Activated CD8-positive, alpha-beta memory T cell treated with anti-CD3 and anti-CD28 coated beads for 1 hour (primary cell): ENCODE results near the gene ARMC9.
A peak's percentile ranks its signal among the peaks of the same experiment; 100 is the strongest.
"Not testable (repeated sequence)": the region's sequence is repeated elsewhere in the genome, so short reads cannot be mapped to it uniquely, and the experiment has no call there.

Source experiments
- DNase-seq, 2 donors: peaks; one replicate each; pipeline ENCODE4 v3.0.0-alpha.2; 2020; ENCODE audit warnings: low read depth in 1 of 2; ENCODE audit errors: extremely low read depth in 1 of 2

ARMC9 gene, protein sequence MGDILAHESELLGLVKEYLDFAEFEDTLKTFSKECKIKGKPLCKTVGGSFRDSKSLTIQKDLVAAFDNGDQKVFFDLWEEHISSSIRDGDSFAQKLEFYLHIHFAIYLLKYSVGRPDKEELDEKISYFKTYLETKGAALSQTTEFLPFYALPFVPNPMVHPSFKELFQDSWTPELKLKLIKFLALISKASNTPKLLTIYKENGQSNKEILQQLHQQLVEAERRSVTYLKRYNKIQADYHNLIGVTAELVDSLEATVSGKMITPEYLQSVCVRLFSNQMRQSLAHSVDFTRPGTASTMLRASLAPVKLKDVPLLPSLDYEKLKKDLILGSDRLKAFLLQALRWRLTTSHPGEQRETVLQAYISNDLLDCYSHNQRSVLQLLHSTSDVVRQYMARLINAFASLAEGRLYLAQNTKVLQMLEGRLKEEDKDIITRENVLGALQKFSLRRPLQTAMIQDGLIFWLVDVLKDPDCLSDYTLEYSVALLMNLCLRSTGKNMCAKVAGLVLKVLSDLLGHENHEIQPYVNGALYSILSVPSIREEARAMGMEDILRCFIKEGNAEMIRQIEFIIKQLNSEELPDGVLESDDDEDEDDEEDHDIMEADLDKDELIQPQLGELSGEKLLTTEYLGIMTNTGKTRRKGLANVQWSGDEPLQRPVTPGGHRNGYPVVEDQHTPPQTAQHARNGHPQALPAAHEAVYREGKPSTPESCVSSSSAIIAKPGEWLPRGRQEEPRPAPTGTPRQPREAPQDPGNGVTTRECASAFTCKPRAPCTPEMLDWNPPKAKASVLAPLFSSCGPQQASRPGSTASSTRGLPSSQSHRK

GRCh38 chr2:231198291-231199173 lies at the start of gene ARMC9:
ARMC9 (plus strand) TSS chr2:231198631; CDS start chr2:231206239, 7,608 bp downstream.
- peak; percentile 34 to 68 for DNase-seq

- no peak for DNase-seq
These were observed 45.5 kb upstream of the ARMC9 start for GRCh38 chr2:231152800-231153557.

DNA sequence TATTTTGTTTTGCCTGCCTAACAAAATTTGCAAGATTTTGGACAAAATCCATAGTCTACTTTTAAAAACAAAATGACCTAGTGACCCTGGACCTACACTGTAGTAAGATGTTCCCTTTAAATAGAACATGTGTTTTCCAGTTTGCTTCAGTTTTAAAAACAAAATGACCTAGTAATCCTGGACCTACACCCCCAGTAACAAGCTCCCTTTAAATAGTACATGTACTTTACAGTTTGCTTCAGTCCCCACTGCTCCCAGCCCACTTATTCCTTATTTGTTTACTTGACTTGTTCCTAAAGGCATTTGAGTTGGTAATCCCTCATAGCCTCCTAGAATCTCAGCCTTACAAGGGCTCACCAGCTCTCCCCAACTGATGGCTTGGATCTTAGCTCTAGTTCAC lies 39.1 kb upstream of the ARMC9 start:
- DNase-seq = no peak

DNA sequence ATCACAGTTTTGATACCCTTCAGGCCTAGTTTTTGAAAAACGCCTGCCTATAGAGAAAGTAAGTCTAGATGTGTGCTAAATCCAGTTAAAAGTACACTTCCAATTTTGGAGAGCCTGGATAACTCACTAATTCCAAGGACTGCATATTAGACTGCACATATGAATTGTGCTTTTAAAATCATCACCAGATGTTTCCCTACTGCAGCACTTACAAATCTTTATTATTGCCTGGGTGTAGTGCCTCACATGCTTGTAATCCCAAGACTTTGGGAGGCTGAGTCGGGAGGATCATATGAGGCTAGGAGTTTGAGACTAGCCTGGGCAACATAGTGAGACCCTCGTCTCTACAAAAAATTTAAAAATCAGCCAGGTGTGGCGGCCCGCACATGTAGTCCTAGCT lies 37.7 kb upstream of the ARMC9 start:
- DNase-seq = no peak

DNA sequence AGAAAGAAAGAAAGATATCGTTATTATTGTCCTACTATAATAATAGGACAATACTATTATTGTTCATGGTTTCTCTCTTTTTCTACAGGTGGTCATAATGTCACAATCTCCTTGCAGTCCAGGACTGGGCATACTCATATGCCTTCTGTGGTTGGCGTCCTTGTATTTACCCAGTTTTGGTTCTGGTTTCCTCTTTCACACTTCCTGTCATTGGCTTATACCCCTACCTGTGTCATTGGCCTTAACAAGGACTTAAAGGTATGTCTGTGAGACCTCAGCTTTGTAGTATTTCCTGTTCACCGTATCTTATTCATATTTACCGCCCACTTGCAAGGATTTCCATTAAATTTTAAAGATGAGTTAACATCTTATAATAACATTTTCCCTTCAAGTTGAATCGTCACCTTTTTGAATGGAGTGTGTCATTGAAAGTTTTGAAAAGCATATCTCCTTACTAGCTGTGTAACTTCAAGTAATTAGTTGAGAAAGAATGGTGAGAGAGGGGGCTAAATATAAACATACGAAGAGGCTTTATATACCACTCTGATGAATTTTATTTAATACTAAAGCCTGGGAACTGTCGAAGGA lies 37.1 kb upstream of the ARMC9 start:
- no peak for DNase-seq

DNA sequence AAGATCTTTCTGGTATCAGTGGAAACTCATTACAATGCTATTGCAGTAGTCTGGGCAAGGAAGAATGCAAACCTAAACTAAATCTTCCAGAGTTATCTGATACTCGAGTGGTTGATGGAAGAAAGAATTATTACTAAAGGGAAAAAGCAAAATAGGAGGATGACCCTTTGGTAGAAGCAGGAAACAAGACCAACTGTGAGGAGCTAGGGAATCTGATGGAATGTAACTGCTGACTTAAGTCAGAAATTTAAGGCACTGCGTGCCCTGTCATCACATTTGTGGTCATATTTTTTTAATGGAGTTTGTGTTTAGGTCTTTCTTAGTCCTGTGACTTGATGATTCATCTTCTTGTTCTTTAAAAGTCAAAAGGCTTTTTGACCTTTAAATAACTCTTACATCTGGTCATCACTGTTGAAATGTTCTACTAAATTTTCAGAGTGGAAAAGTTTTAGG lies 36.5 kb upstream of the ARMC9 start:
- no peak for DNase-seq

GRCh38 chr2:231163011-231163410 lies 35.4 kb upstream of the ARMC9 start:
- no peak for DNase-seq

GRCh38 chr2:231163414-231164095 lies 34.9 kb upstream of the ARMC9 start:
- DNase-seq = no peak

GRCh38 chr2:231167745-231168459 lies 30.5 kb upstream of the ARMC9 start:
- DNase-seq = no peak

DNA sequence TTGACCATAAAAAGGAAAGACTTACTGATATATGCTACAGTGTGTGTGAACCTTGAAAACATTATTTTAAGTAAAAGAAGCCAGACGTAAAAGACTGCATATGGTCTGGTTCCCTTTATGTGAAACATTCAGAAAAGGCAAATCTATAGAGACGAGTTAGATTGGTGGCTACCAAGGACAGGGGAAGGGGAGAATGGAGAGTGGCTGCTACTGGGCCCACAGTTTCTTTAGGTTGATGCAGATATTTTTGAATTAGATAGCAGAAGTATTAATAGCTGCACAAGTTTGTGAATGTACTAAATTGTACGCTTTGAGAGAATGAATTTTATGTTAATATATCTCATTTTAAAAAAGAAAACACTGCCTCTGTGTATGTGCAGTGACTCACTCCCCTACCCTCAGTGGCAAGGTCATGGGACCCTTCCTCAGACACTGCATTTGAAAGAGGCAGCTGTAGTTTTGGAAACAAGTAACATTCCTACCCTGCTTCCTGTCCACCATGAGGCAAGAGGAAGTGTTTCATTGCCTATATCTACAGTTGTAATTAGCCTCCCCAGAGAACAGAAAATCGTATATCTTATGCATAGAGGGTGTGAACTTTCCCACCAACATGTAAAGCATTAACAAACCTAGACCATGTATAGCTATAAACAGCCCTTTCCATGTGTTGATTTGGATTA lies 29.8 kb upstream of the ARMC9 start:
- DNase-seq = no peak

GRCh38 chr2:231169488-231169887 lies 28.9 kb upstream of the ARMC9 start:
- DNase-seq = no peak

- DNase-seq = no peak
These were observed 28.4 kb upstream of the ARMC9 start for GRCh38 chr2:231170055-231170454.

DNA sequence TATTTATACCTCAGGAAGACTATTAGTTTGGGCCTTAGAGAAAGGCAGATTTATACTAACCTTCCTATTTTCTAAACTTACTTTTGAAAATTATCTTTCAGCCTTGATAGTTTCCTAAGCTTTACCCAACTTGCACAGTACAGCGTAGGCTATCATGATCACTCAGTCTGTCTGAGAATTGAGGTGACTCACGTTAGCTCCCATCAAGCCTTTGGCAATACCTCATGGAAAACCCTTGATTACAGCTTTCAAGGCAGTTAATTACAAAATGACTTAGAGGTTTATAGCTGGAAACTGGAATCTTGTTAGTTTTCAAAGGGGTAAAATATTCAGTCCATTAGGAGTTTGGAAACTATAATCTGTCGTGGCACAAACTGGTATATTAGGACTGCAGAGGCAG lies 26.4 kb upstream of the ARMC9 start:
- DNase-seq = no peak

DNA sequence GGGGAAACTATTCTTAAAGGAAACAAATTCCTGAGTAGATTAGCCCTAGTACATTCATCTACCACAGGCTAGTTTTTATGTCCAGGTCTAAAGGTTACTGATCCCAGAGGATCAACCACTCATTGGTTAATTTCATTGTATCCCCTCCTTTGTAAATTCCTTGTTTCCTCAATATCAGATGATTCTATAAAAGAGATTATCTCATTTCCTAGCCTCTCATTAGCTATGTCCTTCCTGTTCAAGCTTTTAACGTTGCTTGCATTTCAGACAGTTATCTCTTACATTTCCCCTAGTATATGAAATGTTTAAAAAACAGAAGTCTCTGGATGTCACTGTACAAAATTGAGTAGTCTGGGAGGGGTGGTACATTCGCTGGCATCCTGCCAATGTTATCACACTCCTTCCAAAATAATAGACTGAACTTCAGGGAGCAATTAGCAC lies 24.2 kb upstream of the ARMC9 start:
- DNase-seq = no peak

DNA sequence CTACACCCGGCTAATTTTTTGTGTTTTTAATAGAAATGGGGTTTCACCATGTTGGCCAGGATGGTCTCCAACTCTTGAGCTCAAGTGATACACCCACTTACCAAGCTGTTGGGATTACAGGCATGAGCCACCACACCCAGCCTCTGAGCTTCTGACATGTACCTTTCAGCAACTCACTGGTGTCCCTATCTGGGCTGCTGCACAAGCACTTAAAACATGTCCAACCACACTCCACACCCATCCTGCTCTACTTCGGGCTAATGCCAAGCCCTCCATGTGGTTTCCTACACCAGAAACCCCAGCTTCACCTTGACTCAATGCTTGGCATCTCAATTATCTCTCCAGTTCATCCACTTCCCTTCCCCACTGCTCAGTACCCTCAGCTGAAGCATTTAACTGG lies 22.4 kb upstream of the ARMC9 start:
- DNase-seq = no peak

DNA sequence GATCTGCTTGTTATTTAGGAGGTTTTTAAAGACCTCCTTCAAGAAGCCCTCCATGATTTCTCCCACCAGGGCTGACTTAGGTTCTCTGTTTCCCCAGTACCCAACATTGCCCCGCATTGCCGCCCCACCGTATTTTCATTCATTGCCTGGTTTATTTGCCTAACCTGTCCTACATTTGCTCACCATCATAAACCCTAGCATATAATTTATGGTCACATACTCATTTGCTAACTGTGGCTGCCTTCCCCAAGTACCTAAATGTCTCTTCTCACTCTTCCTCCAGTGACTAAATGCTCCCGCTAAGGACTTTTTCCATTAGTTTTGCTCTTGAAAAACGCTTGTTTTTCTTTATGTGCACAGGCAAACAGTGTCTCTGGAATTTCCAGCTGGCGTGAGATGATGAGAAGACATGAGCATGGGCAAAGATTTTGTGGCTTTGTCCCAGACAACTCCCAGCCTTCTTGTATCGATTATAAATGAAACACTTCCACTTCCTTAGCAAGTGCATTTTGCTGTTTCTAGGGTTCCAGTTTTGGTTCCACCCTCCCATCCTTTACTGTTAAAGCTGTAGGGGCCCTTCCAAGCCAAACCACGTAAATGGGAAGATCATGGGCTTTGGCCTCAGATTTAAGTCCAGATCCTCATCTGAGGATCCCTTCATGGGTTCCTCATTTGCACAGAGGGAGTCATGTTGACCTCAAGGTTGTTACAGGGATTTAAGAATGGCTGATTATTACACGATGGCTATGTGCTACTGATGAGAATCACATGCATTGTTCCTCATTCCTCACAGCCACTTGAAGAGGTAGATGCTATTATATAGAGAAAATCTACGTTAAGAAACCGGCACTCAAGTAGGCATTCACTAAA lies 21.0 kb upstream of the ARMC9 start:
- no peak for DNase-seq

GRCh38 chr2:231178805-231179204 lies 19.6 kb upstream of the ARMC9 start:
- DNase-seq = not testable (repeated sequence)
